IMR-90 (cell line): Measurements from ENCODE around the gene STARD7. TPM values are rescaled to one million over a fixed set of nuclear protein-coding genes. Genes with fewer than 3 reads are reported as not detected.

ENCODE experiments used
- ATAC-seq: fragments of 200-7000 bp; cut with Tn5 transposase; 2 replicates; pipeline ENCODE4 v1.9.1; 2020; ENCODE audit warnings: low read depth, mild to moderate bottlenecking, moderate library complexity
- BruUV-seq: library from RNA; stranded (reverse); fragments of 400-500 nt; replicated peaks from 2 replicates; lab custom pipeline; 2021; lab: Mats Ljungman, UMichigan
- CTCF ChIA-PET: fragments of 300-600 bp; formaldehyde crosslinking; extraction: SDS; loops from one replicate; lab custom pipeline; 2021; ENCODE audit warnings: antibody characterized with exemption; lab: Yijun Ruan, JAX
- POLR2A ChIA-PET: fragments of 300-600 bp; sonication (Branson Sonifier 250); formaldehyde crosslinking; loops from one replicate; lab custom pipeline; 2022; ENCODE audit warnings: antibody characterized with exemption; ENCODE audit not compliant: unreplicated experiment; lab: Charles Lee
- DNase-seq: peaks from one replicate; pipeline ENCODE4 v3.0.0; 2013
- H2AFZ ChIP-seq: replicated peaks from 2 replicates; pipeline ENCODE3; 2013; ENCODE audit warnings: low read length, mild to moderate bottlenecking; ENCODE audit not compliant: poor library complexity
- H2AK5ac ChIP-seq: 2 replicates; pipeline ENCODE4 v1.6.1; 2013; ENCODE audit warnings: low read depth, low read length, inconsistent platforms
- H2AK9ac ChIP-seq: replicated peaks from 2 replicates; pipeline ENCODE3; 2013; ENCODE audit warnings: mild to moderate bottlenecking, low read depth, low read length, moderate library complexity; ENCODE audit not compliant: poor library complexity
- H2BK120ac ChIP-seq: 2 replicates; pipeline ENCODE4 v1.6.1; 2013; ENCODE audit warnings: low read depth, low read length, inconsistent platforms
- H2BK15ac ChIP-seq: 3 replicates; pipeline ENCODE4 v1.6.1; 2013; ENCODE audit warnings: low read depth, low read length, inconsistent platforms
- H2BK20ac ChIP-seq: 2 replicates; pipeline ENCODE4 v1.6.1; 2013; ENCODE audit warnings: low read depth, mild to moderate bottlenecking, inconsistent platforms, low read length, moderate library complexity
- H2BK5ac ChIP-seq: 2 replicates; pipeline ENCODE4 v1.6.1; 2013; ENCODE audit warnings: mild to moderate bottlenecking, low read depth, low read length, inconsistent platforms; ENCODE audit not compliant: poor library complexity, severe bottlenecking
- H3K14ac ChIP-seq: replicated peaks from 2 replicates; pipeline ENCODE4 v1.6.1; 2013; ENCODE audit warnings: low read depth, low read length, inconsistent platforms
- H3K18ac ChIP-seq: 2 replicates; pipeline ENCODE4 v1.6.1; 2013; ENCODE audit warnings: low read depth, low read length, control low read depth
- H3K23ac ChIP-seq: 2 replicates; pipeline ENCODE4 v1.6.1; 2013; ENCODE audit warnings: low read depth, low read length, inconsistent platforms
- H3K27ac ChIP-seq: 2 replicates; pipeline ENCODE4 v1.5.1; 2013; ENCODE audit warnings: mild to moderate bottlenecking, control low read depth, low read length; ENCODE audit not compliant: insufficient read depth
- H3K27me3 ChIP-seq: 2 replicates; pipeline ENCODE4 v1.6.1; 2013; ENCODE audit warnings: low read length; ENCODE audit not compliant: control insufficient read depth, insufficient read depth
- H3K36me3 ChIP-seq: 2 replicates; pipeline ENCODE4 v1.6.1; 2013; ENCODE audit warnings: low read length, mixed read lengths; ENCODE audit not compliant: control insufficient read depth, insufficient read depth
- H3K4ac ChIP-seq: 2 replicates; pipeline ENCODE4 v1.6.1; 2013; ENCODE audit warnings: low read depth, low read length, inconsistent platforms
- H3K4me1 ChIP-seq: 2 replicates; pipeline ENCODE4 v1.6.1; 2013; ENCODE audit warnings: low read length, mixed read lengths; ENCODE audit not compliant: control insufficient read depth, insufficient read depth
- H3K4me2 ChIP-seq: 2 replicates; pipeline ENCODE4 v1.6.1; 2013; ENCODE audit warnings: low read depth, mild to moderate bottlenecking, control low read depth, low read length, moderate library complexity
- H3K4me3 ChIP-seq: 2 replicates; pipeline ENCODE4 v1.5.1; 2013; ENCODE audit warnings: low read depth, mild to moderate bottlenecking, control low read depth, low read length, moderate library complexity; ENCODE audit not compliant: insufficient read depth
- H3K56ac ChIP-seq: 2 replicates; pipeline ENCODE4 v1.6.1; 2013; ENCODE audit warnings: low read length, inconsistent platforms; ENCODE audit not compliant: insufficient read depth; ENCODE audit errors: extremely low read depth
- H3K79me1 ChIP-seq, 2 experiments: 2 replicates each; pipeline ENCODE4 v1.6.1; 2013; ENCODE audit warnings: low read length in 2 of 2, inconsistent platforms in 1 of 2, low read depth in 1 of 2
- H3K9ac ChIP-seq: 2 replicates; pipeline ENCODE4 v1.6.1; 2013; ENCODE audit warnings: low read depth, low read length, control low read depth
- H3K9me1 ChIP-seq: 2 replicates; pipeline ENCODE4 v1.6.1; 2013; ENCODE audit warnings: low read length, inconsistent platforms; ENCODE audit not compliant: insufficient read depth
- H3K9me3 ChIP-seq: 2 replicates; pipeline ENCODE4 v1.6.1; 2013; ENCODE audit warnings: low read length; ENCODE audit not compliant: control insufficient read depth, insufficient read depth
- H4K20me1 ChIP-seq: 2 replicates; pipeline ENCODE4 v1.6.1; 2013; ENCODE audit warnings: low read length, inconsistent platforms; ENCODE audit not compliant: insufficient read depth
- H4K5ac ChIP-seq: 2 replicates; pipeline ENCODE4 v1.6.1; 2013; ENCODE audit warnings: mild to moderate bottlenecking, low read depth, low read length, control low read depth
- H4K8ac ChIP-seq, 2 experiments: 2 replicates each; pipeline ENCODE4 v1.6.1; 2013; ENCODE audit warnings: low read depth in 2 of 2, low read length in 2 of 2, control low read depth in 1 of 2, inconsistent platforms in 1 of 2
- H4K91ac ChIP-seq: 2 replicates; pipeline ENCODE4 v1.6.1; 2013; ENCODE audit warnings: low read depth, low read length, inconsistent platforms; ENCODE audit not compliant: insufficient read depth
- CHD1 ChIP-seq: IDR thresholded peaks from 2 replicates; pipeline ENCODE4 v1.6.1; 2012; ENCODE audit warnings: low read depth, low read length, improper control_type of control experiment
- NFE2L2 ChIP-seq: fragments of 150-350 bp; IDR thresholded peaks from 2 replicates; pipeline ENCODE4 v1.6.1; 2016; ENCODE audit warnings: low read depth, mild to moderate bottlenecking, low read length
- WGBS, 2 experiments: methylation state at CpG; one replicate each; pipeline versions ENCODE4 v1.1.5 to v1.1.7; 2013; ENCODE audit warnings: missing lambda C conversion rate in 2 of 2; ENCODE audit not compliant: insufficient read length in 1 of 2; ENCODE audit errors: extremely low coverage in 2 of 2; 5-methylcytosine and 5-hydroxymethylcytosine counted together
- dilution Hi-C: fragments of 300-500 bp; cut with HindIII; formaldehyde crosslinking; loops from one replicate; pipeline ENCODE4 v1.14.3; 2018; ENCODE audit warnings: low sequenced_read_pairs; ENCODE audit not compliant: unreplicated experiment
- in situ Hi-C: fragments of 300-500 bp; cut with MboI; formaldehyde crosslinking; loops from 3 replicates; pipeline ENCODE4 v1.14.3; 2019; ENCODE audit warnings: low sequenced_read_pairs, inconsistent platforms, mixed read lengths
- intact Hi-C: fragments of 100-400 bp; cut with micrococcal nuclease; formaldehyde crosslinking; loops from 2 replicates; pipeline ENCODE4 v1.10.0; 2022
- polyA plus RNA-seq, 3 experiments: library from polyadenylated mRNA; depleted of rRNA; stranded (reverse); fragments of >200 nt; gene quantifications; 2 replicates each; pipeline ENCODE4 v1.2.3, GENCODE V29; 2012; ENCODE audit warnings: low replicate concordance in 1 of 3
- total RNA-seq: library from RNA; depleted of rRNA; stranded (reverse); fragments of >200 nt; gene quantifications from 2 replicates; pipeline ENCODE4 v1.2.3, GENCODE V29; 2012

STARD7 gene
- total and polyA plus RNA-seq, 2 of the 4 experiments (the other 2 are of a cell fraction), result 61.7 to 138 TPM

DNA sequence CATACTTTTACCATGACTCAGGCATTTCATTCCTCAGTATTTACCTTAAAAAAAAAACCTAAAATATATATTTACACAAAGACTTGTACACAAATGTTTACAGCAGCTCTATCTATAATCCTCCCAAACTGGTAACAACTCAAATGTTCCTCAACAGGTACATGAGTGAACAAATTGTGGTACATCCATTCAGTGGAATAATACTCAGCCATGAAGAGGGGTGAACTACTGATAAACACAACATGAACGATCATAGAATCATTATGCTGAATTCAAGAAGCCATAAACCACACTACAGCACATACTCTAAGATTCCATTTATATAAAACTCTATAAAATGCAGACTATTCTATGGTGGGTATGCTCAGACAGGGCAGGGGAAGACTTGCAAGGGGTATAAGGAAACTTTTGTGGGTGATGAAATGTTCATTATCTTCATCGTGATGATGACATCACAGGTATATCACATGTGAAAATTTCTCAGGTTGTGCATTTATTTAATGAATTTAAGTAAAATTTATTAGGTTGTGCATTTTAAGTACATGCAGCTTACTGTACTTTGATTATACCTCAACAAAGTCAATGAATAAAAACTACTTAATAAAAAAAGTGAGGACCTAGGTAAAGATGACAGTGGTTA is 38.6 kb downstream of the STARD7 start:
- no peak overlapping the region for H4K91ac ChIP-seq
- H2BK120ac ChIP-seq, result no peak overlapping the region
- H3K23ac ChIP-seq, result no peak overlapping the region
- no peak overlapping the region for H2BK15ac ChIP-seq
- DNase-seq, result no peak
- TF ChIP-seq CHD1 (no peak), NFE2L2 (no peak)
- no peaks in the 10 kb centered on the region for H3K36me3 ChIP-seq
- no peaks in the 10 kb centered on the region for H3K4me1 ChIP-seq
- no peaks in the 10 kb centered on the region for H4K20me1 ChIP-seq
- no peak overlapping the region for H2BK20ac ChIP-seq
- H4K5ac ChIP-seq, result no peak overlapping the region
- intact Hi-C loops (no loop called here), in situ Hi-C loops (no loop called here), dilution Hi-C loops (no loop called here)
- no peak overlapping the region for H2AK5ac ChIP-seq
- no peaks in the 10 kb centered on the region for H3K79me1 ChIP-seq
- WGBS, 2 experiments, result no CpG with 5 or more reads among the region's 2 CpGs
- no peak overlapping the region for H3K4me3 ChIP-seq
- no peaks in the 10 kb centered on the region for H3K27me3 ChIP-seq
- no peak overlapping the region for H3K9ac ChIP-seq
- H3K56ac ChIP-seq, result no peak overlapping the region
- no TSS peak for BruUV-seq
- no peak overlapping the region for H3K14ac ChIP-seq
- H3K4me2 ChIP-seq, result no peak overlapping the region
- no peak overlapping the region for H3K18ac ChIP-seq
- H3K9me1 ChIP-seq, result no peaks in the 10 kb centered on the region
- no peak overlapping the region for H2BK5ac ChIP-seq
- H4K8ac ChIP-seq, result no peak overlapping the region
- ChIA-PET CTCF (no interaction called here), POLR2A (no interaction called here)
- no peaks in the 10 kb centered on the region for H3K9me3 ChIP-seq
- no peak for ATAC-seq
- H2AFZ ChIP-seq, result no peak overlapping the region
- no peak overlapping the region for H2AK9ac ChIP-seq
- H3K27ac ChIP-seq, result no peak overlapping the region
- H3K4ac ChIP-seq, result no peak overlapping the region
